Esophagus muscularis mucosa (tissue), 3 donors: ENCODE measurements around the gene XPO4.

Experiments
- CTCF ChIP-seq, 3 experiments: fragments of 200-600 bp in 2 of 3; fragments of 450-650 bp in 1 of 3; sonication (generic) in 2 of 3; IDR thresholded peaks; one replicate each; pipeline ENCODE4 v1.5.1; 2017 to 2019; ENCODE audit warnings: antibody characterized with exemption in 3 of 3, mild to moderate bottlenecking in 2 of 3, moderate library complexity in 1 of 3
- POLR2A ChIP-seq: fragments of 450-650 bp; IDR thresholded peaks from one replicate; pipeline ENCODE4 v1.6.1; 2017; ENCODE audit warnings: antibody characterized with exemption, moderate library complexity, mild to moderate bottlenecking, low read depth
- POLR2AphosphoS5 ChIP-seq, 2 donors: sonication (generic); formaldehyde crosslinking; IDR thresholded peaks; one replicate each; pipeline ENCODE4 v1.6.1; 2017; ENCODE audit warnings: antibody characterized with exemption in 2 of 2

- TF ChIP-seq CTCF (IDR thresholded peaks at IDR 0.05) (no peak), POLR2AphosphoS5 (IDR thresholded peaks at IDR 0.05) (no peak), POLR2A (no peak)
Observed at GRCh38 chr13:20891034-20891433, 11.5 kb downstream of the XPO4 start.
